Stomach (tissue), 9 donors: ENCODE data around the gene ELMO1. TPM values are rescaled to one million over a fixed set of nuclear protein-coding genes. Genes with fewer than 3 reads are reported as not detected.

Experiments
- DNase-seq, 2 donors: peaks; one replicate each; pipeline versions ENCODE4 v3.0.0 to v3.0.0-alpha.2; 2013 to 2019
- H3K27ac ChIP-seq, 5 donors: fragments of 200-600 bp in 4 of 5; sonication (generic) in 4 of 5; one replicate each; pipeline ENCODE4 v1.5.1; 2013 to 2019; ENCODE audit warnings: mild to moderate bottlenecking in 1 of 5, moderate library complexity in 1 of 5
- H3K27me3 ChIP-seq, 3 donors: fragments of 200-600 bp; sonication (generic); one replicate each; pipeline ENCODE4 v1.5.1; 2017 to 2019; ENCODE audit warnings: mixed run types in 1 of 3
- H3K36me3 ChIP-seq, 4 donors: fragments of 200-600 bp; sonication (generic); 1 replicate in 3 of 4; 2 replicates in 1 of 4; pipeline ENCODE4 v1.5.1; 2016 to 2019
- H3K4me1 ChIP-seq, 4 donors: fragments of 200-600 bp; sonication (generic); one replicate each; pipeline ENCODE4 v1.5.1; 2016 to 2019
- H3K4me3 ChIP-seq, 4 donors: fragments of 200-600 bp; sonication (generic) in 3 of 4; one replicate each; pipeline ENCODE4 v1.5.1; 2016 to 2019; ENCODE audit warnings: mild to moderate bottlenecking in 1 of 4
- H3K9me3 ChIP-seq, 4 donors: fragments of 200-600 bp; sonication (generic); one replicate each; pipeline ENCODE4 v1.5.1; 2016 to 2019
- CTCF ChIP-seq, 7 experiments: fragments of 450-650 bp in 4 of 7; fragments of 200-600 bp in 3 of 7; sonication (generic) in 3 of 7; IDR thresholded peaks; one replicate each; pipeline ENCODE4 v1.5.1; 2016 to 2019; ENCODE audit warnings: antibody characterized with exemption in 7 of 7, control low read depth in 2 of 7, mild to moderate bottlenecking in 1 of 7
- EP300 ChIP-seq: sonication (generic); formaldehyde crosslinking; IDR thresholded peaks from one replicate; pipeline ENCODE4 v1.6.1; 2017; ENCODE audit warnings: antibody characterized with exemption
- POLR2A ChIP-seq, 4 donors: fragments of 450-650 bp; IDR thresholded peaks; one replicate each; pipeline ENCODE4 v1.6.1; 2016; ENCODE audit warnings: antibody characterized with exemption in 4 of 4, control low read depth in 2 of 4, mild to moderate bottlenecking in 1 of 4, moderate library complexity in 1 of 4
- POLR2AphosphoS5 ChIP-seq, 3 donors: sonication (generic); formaldehyde crosslinking; IDR thresholded peaks; one replicate each; pipeline ENCODE4 v1.6.1; 2016; ENCODE audit warnings: antibody characterized with exemption in 3 of 3
- whole genome bisulfite sequencing, 5 donors: extraction: QIAGEN DNeasy Blood & Tissue Kit in 3 of 5; methylation state at CpG; one replicate each; pipeline versions ENCODE4 v1.1.5 to v1.1.7; 2013 to 2018; 5-methylcytosine and 5-hydroxymethylcytosine counted together
- intact Hi-C: fragments of 100-400 bp; cut with DNase I; formaldehyde crosslinking; loops from one replicate; pipeline ENCODE4 v1.15.1; 2023; ENCODE audit warnings: low total_unique reads
- polyA plus RNA-seq, 3 donors: library from polyadenylated mRNA; stranded (reverse); fragments of 200-250 nt; gene quantifications; one replicate each; pipeline ENCODE4 v1.2.3, GENCODE V29; 2013
- total RNA-seq, 5 donors: library from RNA; depleted of rRNA; stranded (reverse); fragments of >200 nt; gene quantifications; one replicate each; pipeline versions ENCODE4 v1.1.0 to v1.2.3, GENCODE V29; 2014 to 2016
- donor health status: healthy with polysubstance abuse.
- donor health status: Bipolar disorder and iron deficiency.
- donor health status: healthy.

Gene ELMO1
- total and polyA plus RNA-seq, 8 donors: 4.1 to 117 (median 44.8) TPM

GRCh38 chr7:36865019-36865418 lies 583.6 kb downstream of the ELMO1 start:
- Histone ChIP-seq H3K4me3 (no peak overlapping the region), H3K27me3 (no peaks in the 10 kb centered on the region), H3K4me1 (no peaks in the 10 kb centered on the region), H3K36me3 (peaks cover 0 to 39% (median 27%) of the 10 kb centered on the region in 4 donors), H3K27ac (peak overlapping the region in 1 of 5 donors; percentile 1), H3K9me3 (no peaks in the 10 kb centered on the region)
- intact Hi-C loops: no loop called here
- DNase-seq: no peak
- WGBS, 5 donors: 64 to 75% (median 72%) methylated on average over 3 of the region's 3 CpGs
- TF ChIP-seq POLR2AphosphoS5 (IDR thresholded peaks at IDR 0.05) (no peak), EP300 (no peak), POLR2A (IDR thresholded peaks at IDR 0.05) (no peak), CTCF (IDR thresholded peaks at IDR 0.05) (no peak)

- Histone ChIP-seq H3K27ac (no peak overlapping the region), H3K27me3 (no peaks in the 10 kb centered on the region), H3K4me1 (no peaks in the 10 kb centered on the region), H3K36me3 (peaks cover 0 to 38% (median 21%) of the 10 kb centered on the region in 4 donors), H3K4me3 (no peak overlapping the region), H3K9me3 (no peaks in the 10 kb centered on the region)
- WGBS, 5 donors: 56 to 63% (median 60%) methylated on average over 10 of the region's 10 CpGs
- no peak for TF ChIP-seq POLR2A (IDR thresholded peaks at IDR 0.05)
- no peak for TF ChIP-seq EP300
- TF ChIP-seq CTCF (IDR thresholded peaks at IDR 0.05): no peak
- no peak for TF ChIP-seq POLR2AphosphoS5 (IDR thresholded peaks at IDR 0.05)
- DNase-seq: peak in 1 of 2 donors; percentile 48
- intact Hi-C loops: no loop called here
Observed at GRCh38 chr7:36863901-36864701, 584.6 kb downstream of the ELMO1 start.

- Histone ChIP-seq H3K4me3 (no peak overlapping the region), H3K27ac (no peak overlapping the region)
Observed at GRCh38 chr7:36862771-36863261, 585.8 kb downstream of the ELMO1 start.

GRCh38 chr7:36861656-36862055 lies 587.0 kb downstream of the ELMO1 start:
- DNase-seq: no peak
- no peaks in the 10 kb centered on the region for H3K9me3 ChIP-seq
- no peaks in the 10 kb centered on the region for H3K27me3 ChIP-seq
- TF ChIP-seq POLR2AphosphoS5 (IDR thresholded peaks at IDR 0.05): no peak
- TF ChIP-seq EP300: no peak
- TF ChIP-seq POLR2A (IDR thresholded peaks at IDR 0.05): no peak
- no peak for TF ChIP-seq CTCF (IDR thresholded peaks at IDR 0.05)
- no peaks in the 10 kb centered on the region for H3K4me1 ChIP-seq
- H3K27ac ChIP-seq: no peak overlapping the region
- H3K4me3 ChIP-seq: no peak overlapping the region
- WGBS, 5 donors: 93 to 97% (median 95%) methylated on average over 11 of the region's 11 CpGs
- peaks cover 0 to 35% (median 18%) of the 10 kb centered on the region in 4 donors for H3K36me3 ChIP-seq
- intact Hi-C loops: no loop called here

More at GRCh38 chr7:36862771-36863261, 585.8 kb downstream of the ELMO1 start:
- Histone ChIP-seq H3K4me1 (no peaks in the 10 kb centered on the region), H3K36me3 (peaks cover 0 to 35% (median 18%) of the 10 kb centered on the region in 4 donors), H3K27me3 (no peaks in the 10 kb centered on the region), H3K9me3 (no peaks in the 10 kb centered on the region)
- TF ChIP-seq POLR2A (IDR thresholded peaks at IDR 0.05) (no peak), EP300 (no peak), CTCF (IDR thresholded peaks at IDR 0.05) (no peak), POLR2AphosphoS5 (IDR thresholded peaks at IDR 0.05) (no peak)
- intact Hi-C loops: no loop called here
- no peak for DNase-seq
- WGBS, 5 donors: 68 to 84% (median 79%) methylated on average over 4 of the region's 4 CpGs
